ENCODE data around the gene OR51I2. TPM values are rescaled to one million over a fixed set of nuclear protein-coding genes. Genes with fewer than 3 reads are reported as not detected.

OR51I2 gene
- total RNA-seq, 1 experiment from 2014 or later = not detected

DNA sequence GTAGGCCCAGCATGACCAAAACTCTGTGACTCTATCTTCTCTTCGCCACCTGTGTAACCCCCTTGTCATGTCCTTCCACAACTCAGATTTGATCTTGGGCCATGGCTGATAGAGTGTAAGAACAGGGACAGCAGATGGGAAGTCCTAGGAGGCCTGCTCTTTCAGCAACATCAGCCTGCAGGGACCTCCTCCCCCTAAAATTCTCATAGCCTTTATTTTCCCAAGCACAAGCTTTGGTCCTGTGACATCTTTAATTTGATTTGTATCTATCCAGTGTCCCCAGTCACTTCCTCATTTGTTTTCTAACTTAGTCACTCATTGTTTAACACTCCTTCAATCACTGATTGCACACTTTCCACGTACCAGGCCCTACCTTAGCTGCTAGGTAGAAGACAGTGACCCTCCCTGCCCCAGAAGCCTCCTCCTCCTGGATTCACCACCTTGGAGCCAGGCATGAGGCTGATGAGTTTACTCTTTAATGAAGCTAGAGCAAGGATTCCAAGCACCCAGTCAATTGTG lies 55.3 kb downstream of the OR51I2 start:
- H3K4me1 ChIP-seq (ENCODE audit: insufficient read depth, low read length, poor library complexity, severe bottlenecking) = no peaks in the 10 kb centered on the region
- ChIA-PET CTCF (no interaction called here), POLR2A (ENCODE audit: low non-redundant PET) (no interaction called here)
- no peak overlapping the region for H3K4me3 ChIP-seq (ENCODE audit: low read depth, low read length, poor library complexity, severe bottlenecking)
- no peaks in the 10 kb centered on the region for H3K27me3 ChIP-seq (replicated peaks; ENCODE audit: insufficient read depth, low read depth, low read length, poor library complexity)
- H3K27ac ChIP-seq (ENCODE audit: low read depth, low read length, poor library complexity, severe bottlenecking) = no peak overlapping the region
- no peaks in the 10 kb centered on the region for H3K36me3 ChIP-seq (ENCODE audit: insufficient read depth, low read length, poor library complexity, severe bottlenecking)
- H3K9me3 ChIP-seq (ENCODE audit: low read depth, low read length, poor library complexity, severe bottlenecking) = no peaks in the 10 kb centered on the region
- no peak for DNase-seq (ENCODE audit: low spot score)
- BruUV-seq (replicated peaks) = no TSS peak
- intact Hi-C loops (cut with micrococcal nuclease; ENCODE audit: unreplicated experiment) = no loop called here
- no peak for TF ChIP-seq EZH2 (IDR thresholded peaks at IDR 0.05; ENCODE audit: borderline replicate concordance, low read depth, low read length, poor library complexity, severe bottlenecking)
- TF ChIP-seq, protein P1, sequence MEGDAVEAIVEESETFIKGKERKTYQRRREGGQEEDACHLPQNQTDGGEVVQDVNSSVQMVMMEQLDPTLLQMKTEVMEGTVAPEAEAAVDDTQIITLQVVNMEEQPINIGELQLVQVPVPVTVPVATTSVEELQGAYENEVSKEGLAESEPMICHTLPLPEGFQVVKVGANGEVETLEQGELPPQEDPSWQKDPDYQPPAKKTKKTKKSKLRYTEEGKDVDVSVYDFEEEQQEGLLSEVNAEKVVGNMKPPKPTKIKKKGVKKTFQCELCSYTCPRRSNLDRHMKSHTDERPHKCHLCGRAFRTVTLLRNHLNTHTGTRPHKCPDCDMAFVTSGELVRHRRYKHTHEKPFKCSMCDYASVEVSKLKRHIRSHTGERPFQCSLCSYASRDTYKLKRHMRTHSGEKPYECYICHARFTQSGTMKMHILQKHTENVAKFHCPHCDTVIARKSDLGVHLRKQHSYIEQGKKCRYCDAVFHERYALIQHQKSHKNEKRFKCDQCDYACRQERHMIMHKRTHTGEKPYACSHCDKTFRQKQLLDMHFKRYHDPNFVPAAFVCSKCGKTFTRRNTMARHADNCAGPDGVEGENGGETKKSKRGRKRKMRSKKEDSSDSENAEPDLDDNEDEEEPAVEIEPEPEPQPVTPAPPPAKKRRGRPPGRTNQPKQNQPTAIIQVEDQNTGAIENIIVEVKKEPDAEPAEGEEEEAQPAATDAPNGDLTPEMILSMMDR (conservative IDR thresholded peaks at IDR 0.05; ENCODE audit: low read depth, low read length) = no peak

DNA sequence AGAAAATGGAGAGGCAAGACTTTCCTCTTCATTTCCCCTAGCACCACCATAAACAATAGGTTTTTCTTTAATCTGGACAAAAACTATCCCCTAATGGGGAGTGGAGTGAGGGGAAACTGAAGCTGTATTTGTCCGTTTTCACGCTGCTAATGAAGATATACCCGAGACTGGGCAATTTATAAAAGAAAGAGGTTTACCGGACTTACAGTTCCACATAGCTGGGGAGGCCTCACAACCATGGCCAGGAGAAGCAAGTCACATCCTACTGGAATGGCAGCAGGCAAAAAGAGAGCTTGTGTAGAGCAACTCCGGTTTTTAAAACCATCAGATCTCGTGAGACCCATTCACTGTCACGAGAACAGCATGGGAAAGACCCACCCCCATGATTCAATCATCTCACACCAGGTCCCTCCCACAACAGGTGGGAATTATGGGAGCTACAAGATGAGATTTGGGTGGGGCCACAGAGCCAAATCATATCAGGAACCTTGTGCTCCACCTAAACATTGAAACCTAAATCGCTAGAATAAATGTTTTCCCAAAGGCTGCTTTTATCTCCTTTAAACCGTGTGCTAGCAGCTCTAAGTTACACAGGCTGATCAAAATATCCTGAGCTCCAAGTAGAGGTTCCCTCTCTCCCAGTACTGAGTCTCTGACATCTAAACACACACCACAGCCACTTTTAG lies 56.4 kb downstream of the OR51I2 start:
- TF ChIP-seq EZH2 (IDR thresholded peaks at IDR 0.05; ENCODE audit: borderline replicate concordance, low read depth, low read length, poor library complexity, severe bottlenecking) = no peak
- TF ChIP-seq, protein P1 (conservative IDR thresholded peaks at IDR 0.05; ENCODE audit: low read depth, low read length) = no peak
- no peaks in the 10 kb centered on the region for H3K27me3 ChIP-seq (replicated peaks; ENCODE audit: insufficient read depth, low read depth, low read length, poor library complexity)
- no peaks in the 10 kb centered on the region for H3K4me1 ChIP-seq (ENCODE audit: insufficient read depth, low read length, poor library complexity, severe bottlenecking)
- BruUV-seq (replicated peaks) = no TSS peak
- ChIA-PET CTCF (no interaction called here), POLR2A (ENCODE audit: low non-redundant PET) (no interaction called here)
- no peak for DNase-seq (ENCODE audit: low spot score)
- H3K9me3 ChIP-seq (ENCODE audit: low read depth, low read length, poor library complexity, severe bottlenecking) = no peaks in the 10 kb centered on the region
- no peak overlapping the region for H3K4me3 ChIP-seq (ENCODE audit: low read depth, low read length, poor library complexity, severe bottlenecking)
- no peak overlapping the region for H3K27ac ChIP-seq (ENCODE audit: low read depth, low read length, poor library complexity, severe bottlenecking)
- H3K36me3 ChIP-seq (ENCODE audit: insufficient read depth, low read length, poor library complexity, severe bottlenecking) = no peaks in the 10 kb centered on the region
- intact Hi-C loops (cut with micrococcal nuclease; ENCODE audit: unreplicated experiment) = no loop called here

Other genes starting within 250 kb of the OR51I2 start
- not detected in 2 replicates for gene OR51V1, start 248.6 kb upstream of the OR51I2 start, total RNA-seq (2021)
- not detected in 2 replicates for gene HBB, start 222.3 kb upstream of the OR51I2 start, total RNA-seq (2021)
- not detected in 2 replicates for gene HBD, start 214.8 kb upstream of the OR51I2 start, total RNA-seq (2021)
- gene HBG1, start 199.5 kb upstream of the OR51I2 start, total RNA-seq (2021) = not detected in 2 replicates
- gene HBG2, start 194.5 kb upstream of the OR51I2 start, total RNA-seq (2021) = not detected in 2 replicates
- not detected in 2 replicates for gene HBE1, start 179.4 kb upstream of the OR51I2 start, total RNA-seq (2021)
- not detected in 2 replicates for gene OR51B4, start 147.4 kb upstream of the OR51I2 start, total RNA-seq (2021)
- gene OR51B2, start 125.0 kb upstream of the OR51I2 start, total RNA-seq (2021) = not detected in 2 replicates
- not detected in 2 replicates for gene OR51B5, start 105.8 kb upstream of the OR51I2 start, total RNA-seq (2021)
- not detected in 2 replicates for gene OR51B6, start 97.8 kb upstream of the OR51I2 start, total RNA-seq (2021)
- gene OR51M1, start 65.5 kb upstream of the OR51I2 start, total RNA-seq (2021) = not detected in 2 replicates
- not detected in 2 replicates for gene OR51Q1, start 27.2 kb upstream of the OR51I2 start, total RNA-seq (2021)
- gene OR51I1, start 7.8 kb upstream of the OR51I2 start, total RNA-seq (2021) = not detected in 2 replicates
- gene OR52D1, start 39.4 kb downstream of the OR51I2 start, total RNA-seq (2021) = not detected in 2 replicates
- gene UBQLN3, start 60.6 kb downstream of the OR51I2 start, total RNA-seq (2021) = not detected in 2 replicates
- gene UBQLNL, start 67.4 kb downstream of the OR51I2 start, total RNA-seq (2021) = not detected in 2 replicates
- gene OR52H1, start 99.2 kb downstream of the OR51I2 start, total RNA-seq (2021) = not detected in 2 replicates
- not detected in 2 replicates for gene OR52B6, start 131.6 kb downstream of the OR51I2 start, total RNA-seq (2021)
- 0.13 and 0.52 TPM in 2 replicates for gene TRIM6, start 147.3 kb downstream of the OR51I2 start, total RNA-seq (2021)
- gene TRIM34, start 175.7 kb downstream of the OR51I2 start, total RNA-seq (2021) = 0.41 and 0.79 TPM in 2 replicates
- gene TRIM5, start 235.8 kb downstream of the OR51I2 start, total RNA-seq (2021) = 17.9 and 18.2 TPM in 2 replicates
- not detected in 2 replicates for gene TRIM22, start 240.5 kb downstream of the OR51I2 start, total RNA-seq (2021)